ENCODE measurements around the gene NSRP1.

The NSRP1 gene

DNA sequence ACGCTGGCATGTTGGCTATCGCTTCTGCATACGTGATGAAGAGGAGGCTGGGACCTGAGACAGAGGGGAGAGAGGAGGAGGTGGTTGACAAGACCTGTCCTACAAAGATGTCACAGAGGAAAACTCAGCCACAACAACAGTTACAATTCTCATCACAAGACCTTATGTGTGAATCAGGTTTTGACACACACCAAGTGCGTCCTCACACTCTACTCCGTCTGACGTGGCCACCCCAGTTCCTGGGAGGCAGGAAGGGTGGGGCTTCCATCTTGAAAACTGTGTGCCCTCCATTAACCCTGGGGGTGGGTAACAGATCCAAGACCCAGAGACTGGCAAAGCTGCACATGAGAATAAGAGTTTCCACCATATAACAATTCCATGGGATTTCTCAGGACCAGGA is 94.8 kb downstream of the NSRP1 start:
- TF ChIP-seq EZH2phosphoT487 (IDR thresholded peaks at IDR 0.05; ENCODE audit: borderline replicate concordance): no peak
- no peak for TF ChIP-seq CTCF (conservative IDR thresholded peaks at IDR 0.05; ENCODE audit: low read length)
- H4K20me1 ChIP-seq (ENCODE audit: insufficient read depth, low read length, poor library complexity, severe bottlenecking): no peaks in the 10 kb centered on the region
- no peaks in the 10 kb centered on the region for H3F3A ChIP-seq (ENCODE audit: low read depth)
- no peaks in the 10 kb centered on the region for H3K36me3 ChIP-seq (ENCODE audit: insufficient read depth, low read length)
- H3K4me2 ChIP-seq (ENCODE audit: low read depth, low read length, poor library complexity, severe bottlenecking): no peak overlapping the region
- H2AFZ ChIP-seq (ENCODE audit: low read length): no peak overlapping the region
- H3K4me3 ChIP-seq (ENCODE audit: low read length, poor library complexity, severe bottlenecking): no peak overlapping the region
- H3K4me1 ChIP-seq (ENCODE audit: insufficient read depth, low read length, poor library complexity, severe bottlenecking): no peaks in the 10 kb centered on the region
- no peaks in the 10 kb centered on the region for H3K79me2 ChIP-seq (ENCODE audit: insufficient read depth, low read length)
- no peaks in the 10 kb centered on the region for H3K27me3 ChIP-seq (ENCODE audit: insufficient read depth, low read length, poor library complexity, severe bottlenecking)
- no peaks in the 10 kb centered on the region for H3K9me3 ChIP-seq (ENCODE audit: insufficient read depth, low read depth, low read length)
- no peak overlapping the region for H3K9ac ChIP-seq (ENCODE audit: low read depth, low read length, poor library complexity, severe bottlenecking)
- no peaks in the 10 kb centered on the region for H3K9me2 ChIP-seq (replicated peaks; ENCODE audit: low read depth, low read length)

DNA sequence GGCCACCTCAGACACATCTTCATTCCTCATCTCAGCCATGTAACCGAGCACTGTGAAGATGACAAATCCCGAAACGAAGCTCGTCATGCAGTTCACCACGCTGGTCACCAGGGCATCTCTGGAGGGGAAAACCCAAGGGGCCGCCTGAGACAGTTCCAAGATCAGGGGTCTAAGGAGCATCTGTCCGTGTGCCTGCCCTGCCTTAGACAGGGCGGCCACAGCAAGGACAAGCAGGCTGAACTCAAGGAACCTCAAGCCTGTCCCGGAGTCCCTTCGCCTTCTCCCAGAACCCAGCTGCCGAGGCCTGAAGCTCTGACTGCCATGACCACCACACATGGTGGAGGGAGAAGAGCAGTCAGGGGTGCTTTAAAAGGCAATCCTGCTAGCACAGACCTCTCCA is 96.1 kb downstream of the NSRP1 start:
- Histone ChIP-seq H3K27me3 (ENCODE audit: insufficient read depth, low read length, poor library complexity, severe bottlenecking) (no peaks in the 10 kb centered on the region), H3K4me1 (ENCODE audit: insufficient read depth, low read length, poor library complexity, severe bottlenecking) (no peaks in the 10 kb centered on the region), H3K9me2 (replicated peaks; ENCODE audit: low read depth, low read length) (no peaks in the 10 kb centered on the region), H3K79me2 (ENCODE audit: insufficient read depth, low read length) (no peaks in the 10 kb centered on the region), H3F3A (ENCODE audit: low read depth) (no peaks in the 10 kb centered on the region), H3K36me3 (ENCODE audit: insufficient read depth, low read length) (no peaks in the 10 kb centered on the region), H4K20me1 (ENCODE audit: insufficient read depth, low read length, poor library complexity, severe bottlenecking) (no peaks in the 10 kb centered on the region), H3K4me3 (ENCODE audit: low read length, poor library complexity, severe bottlenecking) (no peak overlapping the region), H2AFZ (ENCODE audit: low read length) (no peak overlapping the region), H3K9me3 (ENCODE audit: insufficient read depth, low read depth, low read length) (no peaks in the 10 kb centered on the region), H3K9ac (ENCODE audit: low read depth, low read length, poor library complexity, severe bottlenecking) (no peak overlapping the region), H3K4me2 (ENCODE audit: low read depth, low read length, poor library complexity, severe bottlenecking) (no peak overlapping the region)
- TF ChIP-seq EZH2phosphoT487 (IDR thresholded peaks at IDR 0.05; ENCODE audit: borderline replicate concordance): no peak
- no peak for TF ChIP-seq CTCF (conservative IDR thresholded peaks at IDR 0.05; ENCODE audit: low read length)

GRCh38 chr17:30217054-30217453 is 100.4 kb downstream of the NSRP1 start:
- no peaks in the 10 kb centered on the region for H3K36me3 ChIP-seq (ENCODE audit: insufficient read depth, low read length)
- H3F3A ChIP-seq (ENCODE audit: low read depth): no peaks in the 10 kb centered on the region
- no peak overlapping the region for H3K4me3 ChIP-seq (ENCODE audit: low read length, poor library complexity, severe bottlenecking)
- no peaks in the 10 kb centered on the region for H3K9me2 ChIP-seq (replicated peaks; ENCODE audit: low read depth, low read length)
- TF ChIP-seq CTCF (conservative IDR thresholded peaks at IDR 0.05; ENCODE audit: low read length): no peak
- TF ChIP-seq EZH2phosphoT487 (IDR thresholded peaks at IDR 0.05; ENCODE audit: borderline replicate concordance): no peak
- no peaks in the 10 kb centered on the region for H3K27me3 ChIP-seq (ENCODE audit: insufficient read depth, low read length, poor library complexity, severe bottlenecking)
- no peak overlapping the region for H3K9ac ChIP-seq (ENCODE audit: low read depth, low read length, poor library complexity, severe bottlenecking)
- H3K9me3 ChIP-seq (ENCODE audit: insufficient read depth, low read depth, low read length): no peaks in the 10 kb centered on the region
- H4K20me1 ChIP-seq (ENCODE audit: insufficient read depth, low read length, poor library complexity, severe bottlenecking): no peaks in the 10 kb centered on the region
- H3K79me2 ChIP-seq (ENCODE audit: insufficient read depth, low read length): no peaks in the 10 kb centered on the region
- H3K4me1 ChIP-seq (ENCODE audit: insufficient read depth, low read length, poor library complexity, severe bottlenecking): no peaks in the 10 kb centered on the region
- no peak overlapping the region for H3K4me2 ChIP-seq (ENCODE audit: low read depth, low read length, poor library complexity, severe bottlenecking)
- no peak overlapping the region for H2AFZ ChIP-seq (ENCODE audit: low read length)

Measured in Loucy (cell line).